GM12891 (cell line): ENCODE results near the gene LRMDA.

Experiments used
- POLR2A ChIP-seq: IDR thresholded peaks from 2 replicates; pipeline ENCODE4 v1.6.1; 2011; ENCODE audit warnings: low read depth, low read length, control low read depth
- POLR2AphosphoS5 ChIP-seq: IDR thresholded peaks from 2 replicates; pipeline ENCODE4 v1.6.1; 2011; ENCODE audit warnings: low read depth, low read length, control low read depth
- SPI1 ChIP-seq: IDR thresholded peaks from 2 replicates; pipeline ENCODE4 v1.6.1; 2011; ENCODE audit warnings: low read depth, low read length, control low read depth
- TAF1 ChIP-seq: IDR thresholded peaks from 2 replicates; pipeline ENCODE4 v1.6.1; 2011; ENCODE audit warnings: low read depth, low read length, control low read depth

- TF ChIP-seq TAF1 (no peak), POLR2A (no peak), POLR2AphosphoS5 (no peak), SPI1 (no peak)
Observed at GRCh38 chr10:75390178-75390577, 41.2 kb upstream of the LRMDA start.
